ENCODE data around the gene ZNF358.

Gene ZNF358

GRCh38 chr19:7540761-7541474 is 25.0 kb downstream of the ZNF358 start:
- DNase-seq, result no peak
- no peak overlapping the region for H3K27ac ChIP-seq
- TF ChIP-seq CTCF (IDR thresholded peaks at IDR 0.05; ENCODE audit: low read depth, low read length, missing control alignments), result no peak
- H3K36me3 ChIP-seq (replicated peaks), result peaks cover 51% of the 10 kb centered on the region
- no peaks in the 10 kb centered on the region for H3K27me3 ChIP-seq (replicated peaks)
- in situ Hi-C loops (cut with HindIII; ENCODE audit: low pct_ligation_motif_present, low sequenced_read_pairs), result no loop called here
- H3K4me3 ChIP-seq (ENCODE audit: low read depth, low read length), result no peak overlapping the region

GRCh38 chr19:7541475-7541824 is 25.5 kb downstream of the ZNF358 start:
- TF ChIP-seq CTCF (IDR thresholded peaks at IDR 0.05; ENCODE audit: low read depth, low read length, missing control alignments), result no peak
- H3K4me3 ChIP-seq (ENCODE audit: low read depth, low read length), result no peak overlapping the region

GRCh38 chr19:7541828-7542443 is 26.0 kb downstream of the ZNF358 start:
- in situ Hi-C loops (cut with HindIII; ENCODE audit: low pct_ligation_motif_present, low sequenced_read_pairs), result no loop called here
- no peak overlapping the region for H3K4me3 ChIP-seq (ENCODE audit: low read depth, low read length)
- H3K36me3 ChIP-seq (replicated peaks), result peaks cover 51% of the 10 kb centered on the region
- no peak for DNase-seq
- no peak overlapping the region for H3K27ac ChIP-seq
- H3K27me3 ChIP-seq (replicated peaks), result no peaks in the 10 kb centered on the region
- TF ChIP-seq CTCF (IDR thresholded peaks at IDR 0.05; ENCODE audit: low read depth, low read length, missing control alignments), result no peak

More at GRCh38 chr19:7541475-7541824, 25.5 kb downstream of the ZNF358 start:
- DNase-seq, result no peak
- no peak overlapping the region for H3K27ac ChIP-seq
- in situ Hi-C loops (cut with HindIII; ENCODE audit: low pct_ligation_motif_present, low sequenced_read_pairs), result no loop called here
- no peaks in the 10 kb centered on the region for H3K27me3 ChIP-seq (replicated peaks)
- H3K36me3 ChIP-seq (replicated peaks), result peaks cover 51% of the 10 kb centered on the region

- no peak overlapping the region for H3K4me3 ChIP-seq (ENCODE audit: low read depth, low read length)
- no peak for TF ChIP-seq CTCF (IDR thresholded peaks at IDR 0.05; ENCODE audit: low read depth, low read length, missing control alignments)
- in situ Hi-C loops (cut with HindIII; ENCODE audit: low pct_ligation_motif_present, low sequenced_read_pairs), result no loop called here
- DNase-seq, result no peak
- peaks cover 49% of the 10 kb centered on the region for H3K36me3 ChIP-seq (replicated peaks)
- no peak overlapping the region for H3K27ac ChIP-seq
- H3K27me3 ChIP-seq (replicated peaks), result no peaks in the 10 kb centered on the region
Observed at GRCh38 chr19:7542556-7543348, 26.8 kb downstream of the ZNF358 start.

GRCh38 chr19:7544626-7545025 is 28.7 kb downstream of the ZNF358 start:
- in situ Hi-C loops (cut with HindIII; ENCODE audit: low pct_ligation_motif_present, low sequenced_read_pairs), result no loop called here
- no peak overlapping the region for H3K27ac ChIP-seq
- TF ChIP-seq CTCF (IDR thresholded peaks at IDR 0.05; ENCODE audit: low read depth, low read length, missing control alignments), result no peak
- no peak for DNase-seq
- H3K27me3 ChIP-seq (replicated peaks), result no peaks in the 10 kb centered on the region
- H3K36me3 ChIP-seq (replicated peaks), result peaks cover 43% of the 10 kb centered on the region
- H3K4me3 ChIP-seq (ENCODE audit: low read depth, low read length), result no peak overlapping the region
